A549 treated with Mapracorat at 1 μM for 4 hours (cell line): ENCODE measurements around the gene ANGPTL2. TPM values are rescaled to one million over a fixed set of nuclear protein-coding genes. Genes with fewer than 3 reads are reported as not detected.

ENCODE experiments used
- total RNA-seq: library from RNA; stranded (reverse); fragments of 200-300 nt; extraction: Qiagen RNA extraction; gene quantifications from 5 replicates; pipeline ENCODE4 v1.2.3, GENCODE V29; 2022

The ANGPTL2 gene, protein sequence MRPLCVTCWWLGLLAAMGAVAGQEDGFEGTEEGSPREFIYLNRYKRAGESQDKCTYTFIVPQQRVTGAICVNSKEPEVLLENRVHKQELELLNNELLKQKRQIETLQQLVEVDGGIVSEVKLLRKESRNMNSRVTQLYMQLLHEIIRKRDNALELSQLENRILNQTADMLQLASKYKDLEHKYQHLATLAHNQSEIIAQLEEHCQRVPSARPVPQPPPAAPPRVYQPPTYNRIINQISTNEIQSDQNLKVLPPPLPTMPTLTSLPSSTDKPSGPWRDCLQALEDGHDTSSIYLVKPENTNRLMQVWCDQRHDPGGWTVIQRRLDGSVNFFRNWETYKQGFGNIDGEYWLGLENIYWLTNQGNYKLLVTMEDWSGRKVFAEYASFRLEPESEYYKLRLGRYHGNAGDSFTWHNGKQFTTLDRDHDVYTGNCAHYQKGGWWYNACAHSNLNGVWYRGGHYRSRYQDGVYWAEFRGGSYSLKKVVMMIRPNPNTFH
- not detected in 5 replicates for total RNA-seq

DNA sequence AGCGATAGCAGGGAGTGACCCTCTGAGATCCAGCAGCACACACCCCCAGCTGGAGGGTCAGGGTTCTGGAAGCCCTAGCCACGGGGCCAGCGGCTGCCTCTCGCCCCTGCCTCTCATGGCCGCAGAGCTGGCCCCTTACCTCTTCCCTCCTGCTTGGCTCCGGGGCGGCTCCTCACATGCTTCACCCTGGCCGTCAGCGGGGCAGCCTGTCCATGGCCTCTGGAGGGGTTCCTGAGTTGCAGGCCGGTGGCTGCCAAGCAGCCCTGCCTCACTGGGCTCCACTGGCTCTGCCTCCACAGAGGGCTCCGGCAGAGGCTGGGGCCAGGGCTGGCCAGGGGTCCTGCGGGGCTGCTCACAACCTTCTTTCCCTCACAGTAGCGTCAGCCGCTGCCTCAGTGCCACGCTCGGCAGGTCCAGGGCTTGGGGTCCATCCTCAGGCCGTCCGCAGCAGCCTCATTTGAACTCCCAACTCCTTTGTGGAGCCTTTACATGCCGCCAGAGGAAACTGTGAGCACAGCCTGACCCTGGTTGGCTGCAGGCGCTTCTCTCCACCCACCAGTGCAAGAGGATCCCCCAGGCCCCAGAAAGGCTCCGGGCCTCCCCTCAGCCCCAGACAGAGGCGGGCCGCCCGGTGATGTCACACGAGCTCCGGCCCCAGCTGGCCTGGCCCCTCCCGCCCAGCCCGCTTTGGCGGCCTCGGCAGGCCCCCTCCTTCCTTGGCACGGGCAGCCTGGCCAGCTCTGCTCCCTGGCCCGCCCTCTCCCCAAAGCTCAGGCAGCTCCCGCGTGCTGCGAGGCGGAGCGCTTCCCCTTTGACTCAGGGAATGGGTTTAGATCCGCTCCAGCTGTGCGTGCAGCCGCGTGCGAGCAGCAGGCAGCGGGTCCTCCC lies at the start of gene ANGPTL2:
TSS of gene ANGPTL2 (minus strand) at position 460 of the 888 bp plus-strand sequence. CDS start 13,904 bp downstream, outside the sequence.

Other genes with a start within 250 kb of the ANGPTL2 start
- gene RALGPS1, start 207.9 kb downstream of the ANGPTL2 start, total RNA-seq, result 1.7 to 3.3 TPM (median 2.4 TPM) in 5 replicates
- gene GARNL3, start 142.1 kb upstream of the ANGPTL2 start, total RNA-seq, result 1.7 to 3.2 TPM (median 1.8 TPM) in 5 replicates